OCI-LY3 (cell line): ENCODE results near the gene TSPAN7.

ENCODE experiments used
- H2AFZ ChIP-seq: fragments of 200-600, 300-600 bp; shearing (Covaris generic); 2 replicates; pipeline ENCODE4 v1.6.0; 2014; ENCODE audit warnings: antibody characterized with exemption, low read depth, low read length
- H3K27ac ChIP-seq: fragments of 200-600, 300-600 bp; sonication (generic); 2 replicates; pipeline ENCODE4 v1.5.1; 2014; ENCODE audit warnings: mild to moderate bottlenecking, low read length, moderate library complexity, mixed read lengths
- H3K27me3 ChIP-seq: fragments of 200-600, 300-600 bp; sonication (generic); 2 replicates; pipeline ENCODE4 v1.6.1; 2014; ENCODE audit warnings: low read depth, low read length, mixed read lengths
- H3K36me3 ChIP-seq: fragments of 200-600, 300-600 bp; sonication (generic); replicated peaks from 2 replicates; pipeline ENCODE3; 2014; ENCODE audit warnings: low read depth, low read length, mixed read lengths
- H3K4me1 ChIP-seq: fragments of 300-600, 200-600 bp; sonication (generic); 2 replicates; pipeline ENCODE4 v1.6.1; 2014; ENCODE audit warnings: low read length, mixed read lengths
- H3K4me2 ChIP-seq: fragments of 200-600, 300-600 bp; sonication (generic); 2 replicates; pipeline ENCODE4 v1.6.1; 2014; ENCODE audit warnings: low read length, mixed read lengths
- H3K4me3 ChIP-seq: fragments of 300-600, 200-600 bp; sonication (generic); 2 replicates; pipeline ENCODE4 v1.5.1; 2014; ENCODE audit warnings: antibody characterized with exemption, mild to moderate bottlenecking, low read length, moderate library complexity
- H3K79me2 ChIP-seq: fragments of 300-600, 200-600 bp; shearing (Covaris generic); 2 replicates; pipeline ENCODE4 v1.6.1; 2014; ENCODE audit warnings: mild to moderate bottlenecking, low read length, mixed read lengths
- H3K9ac ChIP-seq: fragments of 300-600, 200-600 bp; shearing (Covaris generic); 2 replicates; pipeline ENCODE4 v1.6.0; 2014; ENCODE audit warnings: mild to moderate bottlenecking, low read length, moderate library complexity
- H3K9me3 ChIP-seq: fragments of 200-600, 300-600 bp; shearing (Covaris generic); 2 replicates; pipeline ENCODE4 v1.6.1; 2014; ENCODE audit warnings: low read length, mixed read lengths; ENCODE audit not compliant: insufficient read depth
- H4K20me1 ChIP-seq: fragments of 200-600, 300-600 bp; sonication (generic); 2 replicates; pipeline ENCODE4 v1.6.1; 2016; ENCODE audit warnings: low read length, mixed read lengths; ENCODE audit not compliant: insufficient read depth
- EZH2phosphoT487 ChIP-seq: fragments of 200-600 bp; shearing (Covaris generic); IDR thresholded peaks from 2 replicates; pipeline ENCODE4 v1.6.1; 2018; ENCODE audit warnings: antibody characterized with exemption, mixed run types, low read depth
- TF ChIP-seq, protein P1 (sequence below): fragments of 200-600, 300-600 bp; sonication (generic); IDR thresholded peaks from 2 replicates; pipeline ENCODE4 v1.5.1; 2014; ENCODE audit warnings: antibody characterized with exemption, low read length, low read depth

TSPAN7 gene

DNA sequence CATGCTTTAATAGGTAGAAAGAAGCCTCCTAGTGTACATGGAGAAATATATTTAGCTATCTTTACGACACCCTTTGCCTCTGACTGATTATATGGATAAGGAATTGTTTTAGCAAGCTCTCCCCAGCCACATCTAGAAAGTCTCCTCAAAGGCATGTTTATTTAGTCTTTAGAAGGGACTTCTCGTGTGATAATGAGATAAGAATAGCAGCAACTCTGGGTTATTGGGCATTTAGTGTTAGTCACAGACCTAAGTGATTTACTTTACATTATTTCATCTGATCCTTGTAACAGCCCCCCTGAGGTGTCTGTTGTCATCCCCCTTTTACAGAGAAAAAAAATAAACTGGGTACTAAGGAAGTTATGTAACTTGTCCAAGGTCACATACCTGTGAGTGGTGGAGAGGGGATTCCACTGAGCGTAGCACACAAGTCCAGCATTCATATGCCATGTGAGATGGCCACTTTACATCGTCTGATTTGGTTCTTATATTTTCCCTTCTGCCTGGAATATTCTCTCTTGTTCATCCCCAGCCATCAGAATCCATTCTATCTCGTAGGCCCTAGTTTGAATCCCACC is 77.7 kb downstream of the TSPAN7 start:
- H3K27ac ChIP-seq: no peak overlapping the region
- no peaks in the 10 kb centered on the region for H3K27me3 ChIP-seq
- no peak for TF ChIP-seq EZH2phosphoT487
- TF ChIP-seq, protein P1, sequence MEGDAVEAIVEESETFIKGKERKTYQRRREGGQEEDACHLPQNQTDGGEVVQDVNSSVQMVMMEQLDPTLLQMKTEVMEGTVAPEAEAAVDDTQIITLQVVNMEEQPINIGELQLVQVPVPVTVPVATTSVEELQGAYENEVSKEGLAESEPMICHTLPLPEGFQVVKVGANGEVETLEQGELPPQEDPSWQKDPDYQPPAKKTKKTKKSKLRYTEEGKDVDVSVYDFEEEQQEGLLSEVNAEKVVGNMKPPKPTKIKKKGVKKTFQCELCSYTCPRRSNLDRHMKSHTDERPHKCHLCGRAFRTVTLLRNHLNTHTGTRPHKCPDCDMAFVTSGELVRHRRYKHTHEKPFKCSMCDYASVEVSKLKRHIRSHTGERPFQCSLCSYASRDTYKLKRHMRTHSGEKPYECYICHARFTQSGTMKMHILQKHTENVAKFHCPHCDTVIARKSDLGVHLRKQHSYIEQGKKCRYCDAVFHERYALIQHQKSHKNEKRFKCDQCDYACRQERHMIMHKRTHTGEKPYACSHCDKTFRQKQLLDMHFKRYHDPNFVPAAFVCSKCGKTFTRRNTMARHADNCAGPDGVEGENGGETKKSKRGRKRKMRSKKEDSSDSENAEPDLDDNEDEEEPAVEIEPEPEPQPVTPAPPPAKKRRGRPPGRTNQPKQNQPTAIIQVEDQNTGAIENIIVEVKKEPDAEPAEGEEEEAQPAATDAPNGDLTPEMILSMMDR: no peak
- H3K4me1 ChIP-seq: no peaks in the 10 kb centered on the region
- H3K36me3 ChIP-seq: no peaks in the 10 kb centered on the region
- no peak overlapping the region for H2AFZ ChIP-seq
- no peak overlapping the region for H3K9ac ChIP-seq
- no peaks in the 10 kb centered on the region for H3K79me2 ChIP-seq
- no peak overlapping the region for H3K4me2 ChIP-seq
- H3K9me3 ChIP-seq: no peaks in the 10 kb centered on the region
- no peaks in the 10 kb centered on the region for H4K20me1 ChIP-seq
- H3K4me3 ChIP-seq: no peak overlapping the region

- H3K27ac ChIP-seq: no peak overlapping the region
- no peaks in the 10 kb centered on the region for H4K20me1 ChIP-seq
- TF ChIP-seq, protein P1: no peak
- no peak for TF ChIP-seq EZH2phosphoT487
These were observed 78.4 kb downstream of the TSPAN7 start for GRCh38 chrX:38639730-38640129.

GRCh38 chrX:38641197-38641596 is 79.9 kb downstream of the TSPAN7 start:
- H3K79me2 ChIP-seq: no peaks in the 10 kb centered on the region
- no peak overlapping the region for H3K27ac ChIP-seq
- H3K4me3 ChIP-seq: no peak overlapping the region
- H3K27me3 ChIP-seq: no peaks in the 10 kb centered on the region
- TF ChIP-seq, protein P1: no peak
- no peak for TF ChIP-seq EZH2phosphoT487
- H4K20me1 ChIP-seq: no peaks in the 10 kb centered on the region
- H3K4me1 ChIP-seq: no peaks in the 10 kb centered on the region
- H3K4me2 ChIP-seq: no peak overlapping the region
- no peak overlapping the region for H3K9ac ChIP-seq
- no peaks in the 10 kb centered on the region for H3K9me3 ChIP-seq
- H3K36me3 ChIP-seq: no peaks in the 10 kb centered on the region
- no peak overlapping the region for H2AFZ ChIP-seq

More at GRCh38 chrX:38639730-38640129, 78.4 kb downstream of the TSPAN7 start:
- Histone ChIP-seq H3K9me3 (no peaks in the 10 kb centered on the region), H3K79me2 (no peaks in the 10 kb centered on the region), H3K9ac (no peak overlapping the region), H3K36me3 (no peaks in the 10 kb centered on the region), H3K27me3 (no peaks in the 10 kb centered on the region), H3K4me2 (no peak overlapping the region), H3K4me3 (no peak overlapping the region), H3K4me1 (no peaks in the 10 kb centered on the region), H2AFZ (no peak overlapping the region)

- H3K9me3 ChIP-seq: no peaks in the 10 kb centered on the region
- no peaks in the 10 kb centered on the region for H3K79me2 ChIP-seq
- no peak overlapping the region for H3K27ac ChIP-seq
- TF ChIP-seq, protein P1: no peak
- TF ChIP-seq EZH2phosphoT487: no peak
- H3K4me3 ChIP-seq: no peak overlapping the region
- no peak overlapping the region for H2AFZ ChIP-seq
- no peak overlapping the region for H3K9ac ChIP-seq
- no peaks in the 10 kb centered on the region for H4K20me1 ChIP-seq
- no peaks in the 10 kb centered on the region for H3K27me3 ChIP-seq
- H3K4me2 ChIP-seq: no peak overlapping the region
- H3K4me1 ChIP-seq: no peaks in the 10 kb centered on the region
- no peaks in the 10 kb centered on the region for H3K36me3 ChIP-seq
These were observed 82.6 kb downstream of the TSPAN7 start for GRCh38 chrX:38643903-38644302.
